GM21723 (cell line): ENCODE results near the gene ERCC8.
"Not testable (repeated sequence)": the region's sequence is repeated elsewhere in the genome, so short reads cannot be mapped to it uniquely, and the experiment has no call there.

Experiments
- ATAC-seq: cut with Tn5 transposase; IDR thresholded peaks from one replicate; pipeline ENCODE4 v1.9.1; 2021; ENCODE audit warnings: mild to moderate bottlenecking, moderate library complexity; ENCODE audit not compliant: unreplicated experiment

ERCC8 gene

GRCh38 chr5:60918466-60918865, 26.4 kb downstream of the ERCC8 start:
- ATAC-seq = no peak

GRCh38 chr5:60916646-60917045, 28.2 kb downstream of the ERCC8 start:
- no peak for ATAC-seq

- no peak for ATAC-seq
These were observed 41.5 kb downstream of the ERCC8 start for GRCh38 chr5:60903356-60903755.

GRCh38 chr5:60896991-60897390, 47.9 kb downstream of the ERCC8 start:
- ATAC-seq = no peak

GRCh38 chr5:60893521-60893920, 51.3 kb downstream of the ERCC8 start:
- ATAC-seq = no peak

DNA sequence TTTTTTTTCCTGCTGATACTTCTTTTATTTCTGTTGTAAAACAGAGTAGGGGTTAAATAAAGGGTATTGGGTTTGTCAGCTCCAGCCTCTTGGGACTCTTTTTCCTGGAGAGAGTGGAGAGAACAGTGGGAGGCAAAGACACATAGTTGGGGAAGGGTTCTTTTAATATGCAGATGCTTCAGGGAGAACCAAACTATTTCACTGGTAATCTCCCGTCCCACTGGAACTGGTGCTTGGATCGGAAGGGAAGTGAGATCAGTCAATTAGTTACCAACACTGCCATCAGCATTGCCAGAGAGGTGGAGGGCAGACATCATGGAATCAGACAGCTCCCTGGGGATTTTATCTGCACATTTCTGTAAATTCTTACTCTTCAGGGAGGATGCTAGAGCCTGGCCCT, 53.2 kb downstream of the ERCC8 start:
- ATAC-seq = no peak

GRCh38 chr5:60888359-60889061, 56.4 kb downstream of the ERCC8 start:
- ATAC-seq = no peak

DNA sequence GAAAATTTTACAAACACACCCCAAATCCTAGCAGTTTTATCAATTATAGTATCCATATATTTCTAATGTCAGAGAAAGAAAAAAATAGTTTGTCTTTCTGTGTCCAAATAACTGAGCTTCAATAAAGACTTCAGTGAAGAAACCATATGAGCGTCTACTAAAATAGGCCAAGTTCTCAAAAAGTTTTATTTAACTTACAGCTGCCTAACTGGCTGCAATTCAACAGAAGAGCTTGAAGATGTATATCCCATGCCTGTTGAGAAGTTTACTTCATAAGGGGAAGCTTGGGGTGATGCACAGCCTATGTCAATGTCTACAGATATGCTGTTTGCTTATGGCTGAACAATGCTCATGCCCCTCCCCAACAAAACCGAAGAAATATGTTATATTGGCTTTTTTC, 57.1 kb downstream of the ERCC8 start:
- no peak for ATAC-seq

- no peak for ATAC-seq
These were observed 57.8 kb downstream of the ERCC8 start for GRCh38 chr5:60887096-60887495.

GRCh38 chr5:60886158-60886557, 58.7 kb downstream of the ERCC8 start:
- no peak for ATAC-seq

DNA sequence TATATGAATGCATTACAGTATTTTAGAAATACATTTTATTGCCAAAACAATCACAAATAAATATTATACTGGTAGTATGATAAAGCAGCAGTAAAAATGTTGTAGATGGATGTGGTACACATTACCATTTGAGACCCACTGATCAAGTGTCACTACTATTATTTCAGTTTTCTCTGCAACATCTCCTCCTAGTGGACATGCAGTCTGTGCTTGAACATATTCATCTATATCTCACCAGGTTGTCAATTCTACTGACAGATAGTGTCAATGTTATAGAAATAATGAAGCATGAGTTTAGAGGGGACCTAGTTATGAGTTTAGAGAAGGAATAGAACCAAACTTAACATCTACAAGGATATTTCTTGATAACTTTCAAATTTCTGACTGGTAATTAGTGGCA, 61.6 kb downstream of the ERCC8 start:
- ATAC-seq = no peak

DNA sequence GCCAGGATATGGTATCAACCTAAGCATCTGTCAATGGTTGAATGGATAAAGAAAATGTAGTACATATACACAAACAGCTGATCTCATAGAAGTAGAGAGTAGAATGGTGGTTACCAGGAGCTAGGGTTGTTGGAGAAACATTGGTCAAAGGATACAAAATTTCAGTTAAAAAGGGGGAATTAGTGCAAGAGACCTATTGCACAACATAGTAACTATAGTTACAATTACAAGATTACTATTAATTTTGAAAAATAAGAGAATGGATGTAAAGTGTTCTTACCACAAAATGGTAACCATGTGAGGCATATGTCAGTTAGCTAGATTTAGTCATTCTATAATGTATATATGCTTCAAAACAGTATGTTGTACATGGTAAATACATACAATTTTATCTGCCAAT, 72.0 kb downstream of the ERCC8 start:
- ATAC-seq = no peak

DNA sequence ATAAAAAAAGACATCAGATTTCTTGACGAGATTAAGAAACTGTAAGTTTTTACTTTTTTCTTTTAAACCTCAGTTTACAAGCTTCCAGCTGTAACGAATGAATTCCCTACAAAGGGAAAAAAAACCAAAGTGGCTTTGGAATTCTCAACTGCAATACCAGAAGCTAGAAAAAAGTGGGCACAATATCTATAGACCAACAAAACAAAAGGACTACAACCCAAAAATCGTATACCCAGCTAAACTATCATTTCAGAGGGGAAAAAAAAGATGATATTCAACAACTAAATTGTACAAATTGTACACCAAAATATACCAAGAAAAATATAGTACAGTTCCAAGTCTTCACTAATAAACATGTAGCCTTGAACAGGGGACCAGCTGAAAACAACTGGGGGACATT, 74.0 kb downstream of the ERCC8 start:
- ATAC-seq = no peak

DNA sequence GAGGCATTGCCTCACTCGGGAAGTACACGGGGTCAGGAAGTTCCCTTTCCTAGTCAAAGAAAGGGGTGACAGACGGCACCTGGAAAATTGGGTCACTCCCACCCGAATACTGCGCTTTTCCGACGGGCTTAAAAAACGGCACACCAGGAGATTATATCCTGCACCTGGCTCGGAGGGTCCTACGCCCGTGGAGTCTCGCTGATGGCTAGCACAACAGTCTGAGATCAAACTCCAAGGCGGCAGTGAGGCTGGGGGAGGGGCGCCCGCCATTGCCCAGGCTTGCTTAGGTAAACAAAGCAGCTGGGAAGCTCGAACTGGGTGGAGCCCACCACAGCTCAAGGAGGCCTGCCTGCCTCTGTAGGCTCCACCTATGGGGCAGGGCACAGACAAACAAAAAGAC, 84.3 kb downstream of the ERCC8 start:
- ATAC-seq = not testable (repeated sequence)

GRCh38 chr5:60856066-60856465, 88.8 kb downstream of the ERCC8 start:
- no peak for ATAC-seq

DNA sequence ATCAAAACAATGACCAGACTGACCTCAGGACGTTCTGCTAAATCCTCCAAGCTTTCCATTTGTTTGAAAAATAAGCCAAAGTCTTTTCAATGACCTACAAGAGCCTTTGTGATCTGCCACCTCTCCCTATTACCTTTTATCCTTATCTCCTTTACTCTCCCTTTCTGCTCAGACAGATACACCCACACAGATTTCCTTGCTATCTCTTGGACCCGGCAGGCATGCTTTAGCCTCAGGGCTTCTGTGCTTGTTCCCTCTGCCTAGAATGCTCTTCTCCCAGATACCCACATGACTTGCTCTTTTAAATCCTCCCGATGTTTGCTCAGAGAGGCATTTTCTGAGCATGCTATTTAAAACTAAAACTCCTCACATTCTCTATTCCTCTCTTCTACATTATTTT, 91.9 kb downstream of the ERCC8 start:
- ATAC-seq = no peak

- ATAC-seq = no peak
These were observed 92.6 kb downstream of the ERCC8 start for GRCh38 chr5:60852317-60852716.

DNA sequence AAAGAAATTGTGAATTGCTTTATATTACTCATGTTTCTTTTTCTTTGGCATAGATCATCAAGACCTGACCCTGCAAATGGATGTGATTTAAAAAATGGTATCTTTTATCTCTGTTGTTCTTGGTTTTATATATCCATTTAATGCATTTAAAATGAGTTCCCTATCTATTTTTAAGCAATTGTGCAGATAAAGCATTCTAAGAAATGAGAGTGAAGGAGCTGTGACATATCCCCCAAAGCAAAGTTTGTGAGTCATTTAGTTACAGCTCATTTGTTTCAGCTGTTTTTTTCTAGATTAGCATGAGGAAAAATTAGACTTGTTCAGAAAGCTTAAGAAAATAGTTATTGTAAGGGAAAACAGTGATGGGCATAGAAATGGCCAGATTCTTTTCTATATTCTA, 93.2 kb downstream of the ERCC8 start:
- ATAC-seq = no peak

DNA sequence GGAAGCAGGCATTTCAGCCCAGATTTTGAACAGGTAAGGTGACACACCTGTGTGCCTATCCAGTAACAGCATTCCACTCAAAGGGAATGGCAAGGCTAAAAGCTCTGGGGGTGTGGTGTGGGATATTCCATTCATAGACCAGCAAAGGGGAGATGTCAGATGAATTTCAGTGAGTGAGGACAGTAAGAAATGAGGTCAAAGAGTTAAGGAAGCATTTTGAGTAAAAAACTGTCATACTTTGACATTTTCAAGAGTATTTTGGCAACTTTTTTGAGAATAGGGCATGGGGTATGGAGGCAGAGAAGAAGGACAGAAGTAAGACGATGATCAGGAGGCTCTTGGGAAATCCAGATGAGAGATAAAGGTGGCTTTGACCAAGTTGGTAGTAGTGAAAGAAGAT, 98.6 kb downstream of the ERCC8 start:
- ATAC-seq = no peak

DNA sequence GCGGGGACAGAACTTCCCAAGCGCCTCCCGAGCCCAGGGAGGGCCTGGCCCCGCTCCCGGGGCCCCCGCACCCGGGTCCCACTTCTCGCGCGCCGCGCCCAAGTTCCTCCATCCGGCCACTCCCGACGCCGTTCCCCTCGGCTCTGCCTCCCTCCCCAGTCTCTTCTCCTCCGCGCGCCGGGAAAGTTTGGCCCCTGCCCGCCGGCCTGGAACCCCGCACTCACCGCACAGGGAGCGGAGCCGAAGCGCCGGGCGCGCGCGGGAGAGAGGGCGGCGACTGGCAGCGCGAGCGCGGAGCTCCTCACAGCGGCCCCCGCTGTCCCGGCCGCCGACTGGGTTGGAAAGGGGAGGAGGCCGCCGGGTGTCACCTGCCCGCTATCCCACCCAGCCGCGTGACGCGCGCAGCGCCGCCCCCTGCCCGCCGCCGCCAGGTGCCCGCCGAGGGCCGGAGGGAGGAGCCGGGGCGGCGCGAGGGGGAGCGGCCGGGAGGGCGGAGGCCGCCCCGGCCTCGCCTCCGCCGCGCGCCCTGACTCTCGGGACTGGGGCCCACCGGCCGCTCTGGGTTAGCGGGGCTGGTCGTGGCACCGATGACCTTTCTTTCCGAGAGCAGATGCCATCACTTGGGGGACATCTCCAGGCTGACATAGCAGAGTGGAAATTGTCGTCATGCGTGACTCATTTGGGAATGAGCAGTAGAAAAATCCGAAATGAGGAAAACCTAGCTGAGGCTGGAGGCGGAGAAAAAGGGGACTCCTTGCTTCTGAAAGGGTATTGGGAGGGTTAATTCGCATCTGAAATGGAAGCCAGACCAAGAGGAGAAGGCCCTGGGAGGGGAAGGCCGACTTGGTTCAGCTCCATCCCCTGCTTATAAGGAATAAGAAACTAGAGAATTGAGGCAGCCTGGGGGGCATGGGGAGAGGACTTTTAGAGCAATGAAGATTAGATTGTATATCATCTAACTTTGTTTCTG, 100.6 kb downstream of the ERCC8 start, which contains the start of gene ELOVL7:
ELOVL7 (minus strand) TSS at position 334 of the 970 bp plus-strand sequence. CDS start 56,872 bp downstream, outside the sequence.
- peak; percentile 96 for ATAC-seq

DNA sequence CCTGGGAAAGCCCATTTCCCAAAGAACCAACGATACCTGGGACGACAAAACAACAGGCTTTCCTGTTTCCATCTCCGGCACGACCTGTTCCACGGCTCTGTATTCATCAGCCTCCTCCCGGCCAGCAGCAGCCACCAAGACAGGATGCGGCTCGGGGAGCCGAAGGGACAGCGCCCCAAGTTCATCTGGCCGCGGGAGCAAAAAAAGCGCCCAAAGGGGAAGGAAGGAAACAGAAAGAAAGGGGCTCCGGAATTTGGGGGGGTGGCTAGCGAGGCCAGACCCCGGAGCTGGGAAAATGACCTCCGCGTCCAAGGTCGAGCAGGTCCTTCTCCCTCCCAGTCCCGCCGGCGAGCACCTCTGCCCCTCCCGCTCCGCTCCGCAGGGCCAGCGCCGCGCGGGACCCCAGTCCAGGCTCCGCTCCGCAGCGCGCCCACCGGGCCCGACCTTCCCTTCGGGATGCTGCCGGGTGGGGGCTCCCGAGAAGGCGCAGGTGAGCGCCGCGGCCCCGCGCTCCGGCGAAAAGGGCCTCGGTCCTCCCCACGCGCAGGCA, 101.4 kb downstream of the ERCC8 start:
- ATAC-seq = peak; percentile 32
